ENCODE results near the gene SLC9A9. TPM values are rescaled to one million over a fixed set of nuclear protein-coding genes. Genes with fewer than 3 reads are reported as not detected.

The SLC9A9 gene
- total RNA-seq, 4 donors from 2014 or later, result 1.7 to 8.2 (median 3.6) TPM

DNA sequence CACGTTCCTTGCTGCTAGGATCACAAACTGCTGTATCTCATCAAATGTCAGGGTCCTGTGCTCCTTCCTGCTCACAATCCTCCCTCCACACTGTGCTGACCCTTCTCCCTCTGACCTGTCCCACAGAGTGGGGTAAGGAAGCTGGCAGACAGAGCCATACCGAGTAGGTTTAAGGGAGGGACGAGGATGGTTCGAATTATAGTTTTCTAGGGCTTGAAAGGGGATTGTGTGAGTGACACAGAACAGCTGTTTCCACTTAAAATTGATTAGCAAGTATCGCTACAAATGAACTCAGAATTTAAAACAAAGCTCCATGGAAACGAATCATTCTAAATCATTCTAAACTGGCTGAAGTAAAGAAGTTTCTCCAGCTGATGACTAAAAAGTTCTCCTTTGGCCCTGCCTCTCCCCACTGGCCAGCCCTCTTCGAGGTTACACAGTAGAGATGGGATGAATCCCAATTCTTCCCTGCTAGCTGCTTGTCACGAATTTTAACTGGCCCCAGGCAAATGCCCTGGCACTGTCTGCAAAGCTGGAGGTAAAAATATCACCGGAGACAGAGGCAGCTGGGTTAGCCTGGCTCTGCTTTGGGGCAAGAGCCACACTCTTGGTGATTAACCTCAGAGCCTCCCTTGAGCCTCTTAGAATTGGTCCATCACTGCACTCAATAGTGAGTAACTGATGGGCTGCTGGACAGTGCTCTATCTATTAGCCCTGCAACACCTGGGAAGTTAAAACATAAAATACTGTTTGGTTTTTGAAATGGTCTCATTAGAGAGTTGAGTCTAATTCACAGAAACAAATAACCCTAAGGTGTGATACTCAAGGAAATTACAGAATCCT, 533.8 kb downstream of the SLC9A9 start:
- H3K9me3 ChIP-seq, result no peaks in the 10 kb centered on the region
- no peaks in the 10 kb centered on the region for H3K36me3 ChIP-seq
- no peaks in the 10 kb centered on the region for H3K27me3 ChIP-seq
- no peak overlapping the region for H3K27ac ChIP-seq
- no peak overlapping the region for H3K4me3 ChIP-seq
- H3K4me1 ChIP-seq, result peaks cover 0 to 2% of the 10 kb centered on the region in 2 donors
- DNase-seq (no peak), ATAC-seq (no peak)
- in situ Hi-C loops (cut with MboI; ENCODE audit: low sequenced_read_pairs in 4 of 4) (no loop called here), intact Hi-C loops (cut with DNase I; ENCODE audit: low total_unique reads) (no loop called here)
- TF ChIP-seq, protein P1, sequence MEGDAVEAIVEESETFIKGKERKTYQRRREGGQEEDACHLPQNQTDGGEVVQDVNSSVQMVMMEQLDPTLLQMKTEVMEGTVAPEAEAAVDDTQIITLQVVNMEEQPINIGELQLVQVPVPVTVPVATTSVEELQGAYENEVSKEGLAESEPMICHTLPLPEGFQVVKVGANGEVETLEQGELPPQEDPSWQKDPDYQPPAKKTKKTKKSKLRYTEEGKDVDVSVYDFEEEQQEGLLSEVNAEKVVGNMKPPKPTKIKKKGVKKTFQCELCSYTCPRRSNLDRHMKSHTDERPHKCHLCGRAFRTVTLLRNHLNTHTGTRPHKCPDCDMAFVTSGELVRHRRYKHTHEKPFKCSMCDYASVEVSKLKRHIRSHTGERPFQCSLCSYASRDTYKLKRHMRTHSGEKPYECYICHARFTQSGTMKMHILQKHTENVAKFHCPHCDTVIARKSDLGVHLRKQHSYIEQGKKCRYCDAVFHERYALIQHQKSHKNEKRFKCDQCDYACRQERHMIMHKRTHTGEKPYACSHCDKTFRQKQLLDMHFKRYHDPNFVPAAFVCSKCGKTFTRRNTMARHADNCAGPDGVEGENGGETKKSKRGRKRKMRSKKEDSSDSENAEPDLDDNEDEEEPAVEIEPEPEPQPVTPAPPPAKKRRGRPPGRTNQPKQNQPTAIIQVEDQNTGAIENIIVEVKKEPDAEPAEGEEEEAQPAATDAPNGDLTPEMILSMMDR (IDR thresholded peaks at IDR 0.05 in 4 of 5, conservative IDR thresholded peaks at IDR 0.05 in 1 of 5), result no peak
- no peak for TF ChIP-seq POLR2A (IDR thresholded peaks at IDR 0.05)

- Histone ChIP-seq H3K27me3 (no peaks in the 10 kb centered on the region), H3K36me3 (no peaks in the 10 kb centered on the region), H3K27ac (no peak overlapping the region), H3K4me1 (peaks cover 0 to 2% of the 10 kb centered on the region in 2 donors), H3K9me3 (no peaks in the 10 kb centered on the region), H3K4me3 (no peak overlapping the region)
- no peak for TF ChIP-seq POLR2A (IDR thresholded peaks at IDR 0.05)
- TF ChIP-seq, protein P1 (IDR thresholded peaks at IDR 0.05 in 4 of 5, conservative IDR thresholded peaks at IDR 0.05 in 1 of 5), result no peak
- DNase-seq (no peak), ATAC-seq (no peak)
- intact Hi-C loops (cut with DNase I; ENCODE audit: low total_unique reads), result no loop called here
- in situ Hi-C loops (cut with MboI; ENCODE audit: low sequenced_read_pairs in 4 of 4), result no loop called here
These were observed 534.4 kb downstream of the SLC9A9 start for GRCh38 chr3:143313893-143314188.

DNA sequence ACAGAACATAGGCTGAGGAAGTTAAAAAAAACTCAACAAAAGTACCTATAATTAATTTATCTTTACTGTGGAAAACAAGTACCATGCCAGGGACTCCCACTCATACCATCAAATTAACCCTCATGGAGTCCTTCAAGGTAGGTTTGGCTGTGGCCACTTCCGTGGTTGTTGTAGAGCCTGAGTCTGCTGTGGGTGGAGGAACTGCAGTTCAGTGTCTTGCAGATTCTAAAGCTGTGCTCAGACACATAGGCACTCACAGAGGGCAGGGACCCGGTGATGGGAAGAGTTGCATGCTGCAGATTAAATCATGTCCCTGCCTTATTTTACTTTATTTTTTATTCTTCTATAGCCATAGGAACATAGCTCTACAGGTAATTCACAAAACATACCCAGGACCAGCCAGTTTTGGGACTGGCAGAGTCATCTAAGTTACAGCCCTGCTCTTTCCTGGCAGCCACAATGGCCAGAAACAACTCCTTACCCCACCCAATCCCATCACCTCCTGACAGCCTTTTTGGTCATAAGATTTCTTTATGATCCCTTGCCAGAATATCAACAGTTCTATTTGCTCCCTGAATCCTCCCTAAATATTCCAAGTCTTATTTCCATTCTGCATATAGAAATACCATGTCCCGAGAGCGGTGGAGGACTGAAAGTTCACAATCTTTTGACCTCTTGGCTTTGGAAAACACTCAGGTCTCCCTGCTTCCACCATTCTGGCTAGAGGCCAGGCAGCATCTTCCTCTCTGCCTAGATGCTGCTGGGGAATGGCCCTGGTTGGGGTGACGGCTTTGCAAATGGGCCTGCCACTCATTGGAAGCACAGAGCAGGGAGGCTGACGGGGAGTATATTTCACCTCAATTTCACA, 535.0 kb downstream of the SLC9A9 start:
- no peak for ATAC-seq
- H3K9me3 ChIP-seq, result no peaks in the 10 kb centered on the region
- no peaks in the 10 kb centered on the region for H3K36me3 ChIP-seq
- peaks cover 0 to 2% of the 10 kb centered on the region in 2 donors for H3K4me1 ChIP-seq
- no peaks in the 10 kb centered on the region for H3K27me3 ChIP-seq
- H3K27ac ChIP-seq, result no peak overlapping the region
- TF ChIP-seq, protein P1 (IDR thresholded peaks at IDR 0.05 in 4 of 5, conservative IDR thresholded peaks at IDR 0.05 in 1 of 5), result no peak
- intact Hi-C loops (cut with DNase I; ENCODE audit: low total_unique reads), result no loop called here
- no peak overlapping the region for H3K4me3 ChIP-seq
- DNase-seq, result no peak
- in situ Hi-C loops (cut with MboI; ENCODE audit: low sequenced_read_pairs in 4 of 4), result no loop called here

GRCh38 chr3:143311096-143311495, 537.2 kb downstream of the SLC9A9 start:
- intact Hi-C loops (cut with DNase I; ENCODE audit: low total_unique reads), result no loop called here
- Histone ChIP-seq H3K9me3 (no peaks in the 10 kb centered on the region), H3K4me3 (no peak overlapping the region), H3K27me3 (no peaks in the 10 kb centered on the region), H3K36me3 (no peaks in the 10 kb centered on the region), H3K27ac (no peak overlapping the region), H3K4me1 (peaks cover 0 to 2% of the 10 kb centered on the region in 2 donors)
- DNase-seq, result no peak
- in situ Hi-C loops (cut with MboI; ENCODE audit: low sequenced_read_pairs in 4 of 4), result no loop called here
- ATAC-seq, result no peak
- no peak for TF ChIP-seq POLR2A (IDR thresholded peaks at IDR 0.05)
- TF ChIP-seq, protein P1 (IDR thresholded peaks at IDR 0.05 in 4 of 5, conservative IDR thresholded peaks at IDR 0.05 in 1 of 5), result no peak
